Epithelial cell of esophagus (primary cell): Measurements from ENCODE around the gene PROSER2.

ENCODE experiments used
- DNase-seq: peaks from one replicate; pipeline ENCODE4 v3.0.0; 2010; ENCODE audit warnings: low read depth
- H3K4me3 ChIP-seq: 2 replicates; pipeline ENCODE4 v1.5.1; 2011; ENCODE audit warnings: mild to moderate bottlenecking, low read length, control low read depth
- TF ChIP-seq, protein P1 (sequence below): IDR thresholded peaks from 2 replicates; pipeline ENCODE4 v1.5.1; 2011; ENCODE audit warnings: low read depth, mild to moderate bottlenecking, low read length, control low read depth, inconsistent platforms; ENCODE audit not compliant: insufficient read depth; ENCODE audit errors: missing control alignments

Gene PROSER2

DNA sequence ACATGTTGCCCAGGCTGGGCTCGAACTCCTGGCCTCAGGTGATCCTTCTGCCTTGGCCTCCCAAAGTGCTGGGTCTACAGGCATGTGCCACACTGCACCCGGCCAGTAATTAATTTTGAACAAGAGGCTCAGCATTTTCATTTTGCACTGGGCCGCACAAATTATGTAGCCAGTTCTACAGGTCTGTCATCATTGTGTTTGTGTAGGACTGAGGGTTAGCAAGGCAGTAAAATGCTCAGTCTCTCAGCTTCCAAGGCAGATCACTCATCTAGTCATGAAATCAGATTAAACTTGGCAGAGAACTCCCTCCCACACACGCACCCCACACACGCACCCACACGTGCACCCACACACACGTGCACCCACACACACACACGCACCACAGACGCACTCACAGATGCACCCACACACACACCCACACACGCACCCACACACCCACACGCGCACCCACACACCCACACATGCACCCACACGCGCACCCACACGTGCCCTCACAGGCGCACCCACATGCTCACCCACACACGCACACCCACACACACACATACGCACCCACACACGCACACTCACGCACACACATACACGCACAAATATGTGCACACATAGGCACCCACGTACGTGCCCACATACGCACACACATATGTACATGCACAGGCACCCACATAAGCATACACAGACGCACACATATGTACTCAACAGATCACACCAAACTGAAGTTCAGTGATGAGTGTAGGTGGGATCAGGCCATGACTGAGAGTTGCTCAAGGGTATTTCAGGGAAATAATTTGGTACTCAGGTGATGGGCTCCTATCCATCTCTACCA is 27.8 kb upstream of the PROSER2 start:
- TF ChIP-seq, protein P1, sequence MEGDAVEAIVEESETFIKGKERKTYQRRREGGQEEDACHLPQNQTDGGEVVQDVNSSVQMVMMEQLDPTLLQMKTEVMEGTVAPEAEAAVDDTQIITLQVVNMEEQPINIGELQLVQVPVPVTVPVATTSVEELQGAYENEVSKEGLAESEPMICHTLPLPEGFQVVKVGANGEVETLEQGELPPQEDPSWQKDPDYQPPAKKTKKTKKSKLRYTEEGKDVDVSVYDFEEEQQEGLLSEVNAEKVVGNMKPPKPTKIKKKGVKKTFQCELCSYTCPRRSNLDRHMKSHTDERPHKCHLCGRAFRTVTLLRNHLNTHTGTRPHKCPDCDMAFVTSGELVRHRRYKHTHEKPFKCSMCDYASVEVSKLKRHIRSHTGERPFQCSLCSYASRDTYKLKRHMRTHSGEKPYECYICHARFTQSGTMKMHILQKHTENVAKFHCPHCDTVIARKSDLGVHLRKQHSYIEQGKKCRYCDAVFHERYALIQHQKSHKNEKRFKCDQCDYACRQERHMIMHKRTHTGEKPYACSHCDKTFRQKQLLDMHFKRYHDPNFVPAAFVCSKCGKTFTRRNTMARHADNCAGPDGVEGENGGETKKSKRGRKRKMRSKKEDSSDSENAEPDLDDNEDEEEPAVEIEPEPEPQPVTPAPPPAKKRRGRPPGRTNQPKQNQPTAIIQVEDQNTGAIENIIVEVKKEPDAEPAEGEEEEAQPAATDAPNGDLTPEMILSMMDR, result no peak
- H3K4me3 ChIP-seq, result no peak overlapping the region
- DNase-seq, result peak; percentile 41

DNA sequence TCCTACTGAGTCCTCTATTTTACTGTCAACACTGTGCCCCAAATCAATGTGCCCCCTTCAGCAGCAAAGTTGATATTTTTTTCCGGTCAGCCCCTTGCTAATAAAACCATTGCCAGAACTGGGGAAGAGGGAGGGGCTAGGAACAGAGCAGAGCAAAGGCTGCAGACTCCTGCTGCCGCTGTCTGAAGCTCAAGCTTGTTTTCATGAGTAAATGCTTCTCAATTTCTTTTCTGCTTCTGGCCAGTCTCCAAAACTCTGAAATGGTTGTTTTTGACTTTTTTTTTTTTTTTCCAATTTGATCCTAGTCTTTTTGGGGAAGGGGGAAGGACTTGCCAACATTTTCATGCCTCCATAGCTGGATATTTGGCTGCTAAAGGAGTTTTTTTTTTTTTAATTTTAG is 26.7 kb upstream of the PROSER2 start:
- no peak for DNase-seq
- TF ChIP-seq, protein P1, result no peak
- no peak overlapping the region for H3K4me3 ChIP-seq

DNA sequence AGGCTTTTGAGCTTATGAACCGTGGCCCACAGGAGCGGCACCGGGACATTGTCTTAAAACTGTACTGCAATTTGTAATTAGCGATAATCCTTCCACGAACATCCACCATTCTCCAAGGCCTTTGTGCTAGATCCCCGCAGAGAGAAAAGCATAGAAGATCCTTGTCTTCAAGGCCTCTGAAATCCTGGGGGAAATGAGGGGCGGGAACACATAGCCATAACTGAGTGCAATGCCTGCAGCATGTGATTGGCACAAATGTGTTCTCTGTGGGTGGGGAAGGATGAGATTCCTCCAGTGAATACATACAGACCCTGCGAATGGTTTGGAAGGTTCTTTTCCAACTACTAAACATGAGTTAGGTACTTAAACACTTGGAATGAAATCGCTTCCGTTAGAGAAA is 25.9 kb upstream of the PROSER2 start:
- TF ChIP-seq, protein P1, result no peak
- no peak overlapping the region for H3K4me3 ChIP-seq
- DNase-seq, result no peak

DNA sequence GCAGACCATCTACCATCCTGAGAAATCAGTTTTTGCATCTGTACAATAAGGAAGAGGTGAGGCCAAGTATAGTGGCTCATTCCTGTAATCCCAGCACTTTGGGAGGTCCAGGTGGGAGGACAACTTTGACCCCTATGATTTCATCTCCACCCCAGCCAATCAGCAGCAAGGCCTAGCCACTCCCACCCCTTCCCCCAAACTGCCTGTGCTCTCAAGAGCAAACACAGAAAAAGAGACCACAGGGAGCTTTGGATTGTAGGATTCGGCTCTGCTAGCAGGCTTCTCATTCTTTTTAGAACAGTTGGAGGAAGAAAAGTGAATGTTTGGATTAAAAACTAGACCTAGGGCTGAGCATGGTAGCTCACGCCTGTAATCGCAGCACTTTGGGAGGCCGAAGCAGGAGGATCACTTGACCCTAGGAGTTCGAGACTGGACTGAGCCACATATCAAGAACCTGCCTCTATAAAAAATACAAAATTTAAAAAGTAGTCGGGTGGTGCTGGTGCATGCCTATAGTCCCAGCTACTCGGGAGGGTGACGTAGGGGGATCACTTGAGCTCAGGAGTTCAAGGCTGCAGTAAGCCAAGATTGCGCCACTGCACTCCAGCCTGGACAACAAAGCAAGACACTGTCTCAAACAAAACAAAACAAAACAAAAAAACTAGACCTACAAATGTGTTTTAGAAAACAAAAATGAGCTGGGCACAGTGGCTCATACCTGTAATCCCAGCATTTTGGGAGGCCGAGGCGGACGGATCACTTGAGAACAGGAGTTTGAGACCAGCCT is 25.1 kb upstream of the PROSER2 start:
- DNase-seq, result no peak
- no peak overlapping the region for H3K4me3 ChIP-seq
- TF ChIP-seq, protein P1, result no peak

DNA sequence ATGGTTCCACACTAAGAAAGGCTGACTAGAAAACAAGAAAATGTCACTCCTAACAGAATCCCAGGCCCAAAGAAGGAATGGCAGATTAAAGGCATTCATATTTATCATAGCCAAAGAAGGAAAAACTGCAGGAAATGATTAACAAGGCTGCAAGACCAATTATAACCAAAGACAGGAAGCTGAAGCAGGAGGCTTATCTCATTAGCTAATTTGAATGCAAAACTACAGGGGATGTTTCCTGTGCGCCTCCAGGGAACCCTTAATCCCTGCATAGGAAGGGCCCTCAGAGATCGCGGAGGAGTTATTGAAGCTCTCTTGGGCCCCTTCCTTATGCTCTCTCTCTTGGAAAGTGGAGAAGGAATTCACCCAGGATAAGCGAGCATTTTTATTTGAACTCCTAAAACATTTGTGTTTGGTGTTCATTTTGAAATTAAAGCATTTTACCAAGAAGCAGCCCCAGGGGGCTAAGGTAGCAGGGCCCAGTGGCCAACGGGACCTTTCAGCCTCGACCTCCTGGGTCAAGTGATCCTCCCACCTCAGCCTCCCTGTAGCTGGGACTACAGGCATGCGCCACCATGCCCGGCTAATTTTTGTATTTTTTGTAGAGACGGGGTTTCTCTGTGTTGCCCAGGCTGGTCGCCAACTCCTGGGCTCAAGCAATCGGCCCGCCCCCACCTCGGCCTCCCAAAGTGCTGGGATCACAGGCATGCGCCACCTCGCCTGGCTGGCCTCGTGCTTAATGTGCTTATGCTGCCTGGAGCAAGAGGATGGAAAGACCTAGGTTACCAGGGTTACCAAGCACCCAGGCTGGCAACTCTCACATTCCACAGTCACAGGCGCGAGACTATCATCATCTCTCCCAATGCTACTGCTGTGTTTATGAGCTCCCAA is 24.1 kb upstream of the PROSER2 start:
- no peak for DNase-seq
- TF ChIP-seq, protein P1, result no peak
- H3K4me3 ChIP-seq, result no peak overlapping the region

DNA sequence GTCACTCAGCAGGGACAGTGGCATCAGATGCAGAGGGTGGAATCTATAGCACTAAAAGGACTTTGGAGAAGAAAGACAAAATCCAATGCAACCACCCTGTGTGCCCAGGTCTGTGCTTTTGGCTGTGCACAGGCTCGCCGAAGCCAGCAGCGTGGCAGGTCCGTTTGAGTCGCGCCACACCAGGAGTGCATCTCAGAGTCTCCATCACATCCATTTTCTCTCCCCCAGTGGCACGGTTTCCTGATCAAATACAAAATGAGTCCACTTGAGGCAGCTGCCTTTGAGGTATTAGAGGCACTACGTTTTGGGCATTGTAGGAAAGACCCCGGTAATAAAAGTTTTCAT is 23.4 kb upstream of the PROSER2 start:
- TF ChIP-seq, protein P1, result no peak
- H3K4me3 ChIP-seq, result no peak overlapping the region
- no peak for DNase-seq
